ENCODE results near the gene PWWP2B.

The PWWP2B gene

GRCh38 chr10:132395704-132396493, 1.1 kb upstream of the PWWP2B start:
- no peak for DNase-seq

- DNase-seq: no peak
These were observed 435 bp upstream of the PWWP2B start for GRCh38 chr10:132396494-132397035.

GRCh38 chr10:132397671-132398565, 918 bp downstream of the PWWP2B start:
- DNase-seq: no peak

GRCh38 chr10:132398566-132398991, 1.6 kb downstream of the PWWP2B start:
- DNase-seq: no peak

GRCh38 chr10:132399117-132400035, 2.4 kb downstream of the PWWP2B start:
- DNase-seq: no peak

GRCh38 chr10:132400041-132400546, 3.1 kb downstream of the PWWP2B start:
- no peak for DNase-seq

GRCh38 chr10:132400547-132401151, 3.6 kb downstream of the PWWP2B start:
- no peak for DNase-seq

GRCh38 chr10:132401401-132402118, 4.6 kb downstream of the PWWP2B start:
- no peak for DNase-seq

- DNase-seq: no peak
These were observed 5.8 kb downstream of the PWWP2B start for GRCh38 chr10:132402781-132403241.

- DNase-seq: no peak
These were observed 6.6 kb downstream of the PWWP2B start for GRCh38 chr10:132403511-132404168.

GRCh38 chr10:132404169-132404880, 7.3 kb downstream of the PWWP2B start:
- no peak for DNase-seq

GRCh38 chr10:132404911-132405462, 8.0 kb downstream of the PWWP2B start:
- no peak for DNase-seq

- no peak for DNase-seq
These were observed 8.5 kb downstream of the PWWP2B start for GRCh38 chr10:132405463-132405991.

- DNase-seq: no peak
These were observed 9.2 kb downstream of the PWWP2B start for GRCh38 chr10:132406181-132406580.

GRCh38 chr10:132406750-132407149, 9.8 kb downstream of the PWWP2B start:
- no peak for DNase-seq

- no peak for DNase-seq
These were observed 10.3 kb downstream of the PWWP2B start for GRCh38 chr10:132407243-132407746.

- DNase-seq: no peak
These were observed 10.9 kb downstream of the PWWP2B start for GRCh38 chr10:132407846-132408278.

- no peak for DNase-seq
These were observed 11.4 kb downstream of the PWWP2B start for GRCh38 chr10:132408367-132408781.
